Upper lobe of left lung (tissue), 6 donors: Measurements from ENCODE around the gene CCR9. TPM values are rescaled to one million over a fixed set of nuclear protein-coding genes. Genes with fewer than 3 reads are reported as not detected.

Experiments
- ATAC-seq, 2 donors: fragments of 200-7000 bp; cut with Tn5 transposase; one replicate each; pipeline ENCODE4 v1.9.1; 2022; ENCODE audit warnings: mild to moderate bottlenecking in 2 of 2, moderate library complexity in 2 of 2; ENCODE audit not compliant: low FRiP score in 2 of 2
- DNase-seq, 2 donors: peaks; one replicate each; pipeline ENCODE4 v3.0.0-alpha.2; 2019 to 2020
- H3K27ac ChIP-seq, 4 donors: fragments of 200-600 bp; sonication (generic); one replicate each; pipeline ENCODE4 v1.5.1; 2016 to 2019
- H3K27me3 ChIP-seq, 4 donors: fragments of 200-600 bp; sonication (generic); one replicate each; pipeline ENCODE4 v1.5.1; 2017 to 2019
- H3K36me3 ChIP-seq, 4 donors: fragments of 200-600 bp; sonication (generic); one replicate each; pipeline ENCODE4 v1.5.1; 2016 to 2019
- H3K4me1 ChIP-seq, 4 donors: fragments of 200-600 bp; sonication (generic); one replicate each; pipeline ENCODE4 v1.5.1; 2018 to 2019
- H3K4me3 ChIP-seq, 4 donors: fragments of 200-600 bp; sonication (generic); one replicate each; pipeline ENCODE4 v1.5.1; 2017 to 2019; ENCODE audit warnings: mild to moderate bottlenecking in 2 of 4, moderate library complexity in 1 of 4
- H3K9me3 ChIP-seq, 4 donors: fragments of 200-600 bp; sonication (generic); one replicate each; pipeline ENCODE4 v1.5.1; 2018 to 2019
- CTCF ChIP-seq, 6 experiments: fragments of 450-650 bp in 4 of 6; fragments of 200-600 bp in 2 of 6; sonication (generic) in 2 of 6; IDR thresholded peaks; one replicate each; pipeline ENCODE4 v1.5.1; 2016 to 2019; ENCODE audit warnings: antibody characterized with exemption in 6 of 6
- EP300 ChIP-seq, 4 donors: sonication (generic); formaldehyde crosslinking; IDR thresholded peaks; one replicate each; pipeline ENCODE4 v1.5.1; 2017; ENCODE audit warnings: antibody characterized with exemption in 4 of 4, control low read depth in 2 of 4
- POLR2A ChIP-seq, 4 donors: fragments of 450-650 bp; IDR thresholded peaks; one replicate each; pipeline ENCODE4 v1.5.1; 2016 to 2017; ENCODE audit warnings: antibody characterized with exemption in 4 of 4, mild to moderate bottlenecking in 2 of 4
- POLR2AphosphoS5 ChIP-seq, 2 donors: sonication (generic); formaldehyde crosslinking; IDR thresholded peaks; one replicate each; pipeline ENCODE4 v1.5.1; 2017; ENCODE audit warnings: antibody characterized with exemption in 2 of 2
- WGBS, 2 donors: methylation state at CpG; one replicate each; pipeline ENCODE4 v1.1.5; 2017 to 2018; 5-methylcytosine and 5-hydroxymethylcytosine counted together
- total RNA-seq, 6 donors: library from RNA; depleted of rRNA in 4 of 6; stranded (reverse); fragments of >200 nt in 4 of 6; gene quantifications; one replicate each; pipeline versions ENCODE4 v1.1.0 to v1.2.1, GENCODE V29; 2016 to 2021
- donor health status: DM: no; HTN: no; CAD: no; lungs with moderate emphysema.
- donor health status: DM: no; HTN: yes; CAD: no; lungs with severe emphysema.

Gene CCR9
- total RNA-seq, 6 donors from 2014 or later: 0.11 to 0.13 TPM; not detected in 4

DNA sequence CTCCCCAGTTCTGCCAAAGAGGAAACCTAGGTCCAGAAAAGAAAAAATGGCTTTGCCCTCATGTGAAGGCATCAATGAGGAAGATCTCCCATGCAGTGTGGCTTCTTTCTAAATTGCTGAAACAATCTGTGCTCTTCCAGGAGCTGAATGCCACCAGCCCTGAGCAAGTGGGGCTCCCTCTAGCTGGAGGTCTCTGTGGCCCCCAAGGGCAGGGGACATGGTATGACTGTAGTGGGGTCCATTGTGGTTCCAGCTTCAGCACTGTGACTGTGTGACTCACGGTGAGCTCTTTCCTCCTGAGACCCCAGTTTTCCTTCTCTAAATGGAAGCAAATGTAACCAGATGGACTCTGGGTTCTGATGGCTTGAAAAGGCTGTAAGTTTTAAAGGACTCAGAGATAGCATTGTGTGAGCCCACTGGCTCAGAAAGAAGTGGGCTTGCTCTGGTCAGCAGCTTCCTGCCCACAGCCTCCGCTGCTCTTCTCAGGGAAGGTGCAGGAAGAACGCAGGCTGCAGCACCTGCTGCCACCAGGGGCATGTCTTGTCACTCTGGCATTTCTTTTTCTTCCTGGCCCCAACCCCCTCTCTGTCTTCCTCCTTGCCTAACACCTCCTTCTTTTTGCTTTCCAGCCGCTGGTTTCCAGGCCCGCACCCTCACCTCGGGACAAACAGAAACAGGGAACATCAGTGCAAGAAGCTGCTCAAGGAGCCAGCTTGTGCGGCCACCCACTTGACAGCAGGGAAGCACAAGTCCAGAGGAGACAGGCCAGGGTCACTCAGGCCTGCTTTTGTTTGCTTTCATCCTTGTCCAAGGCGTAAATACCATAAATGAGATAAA is 51.1 kb downstream of the CCR9 start:
- H3K4me3 ChIP-seq: no peak overlapping the region
- ATAC-seq (no peak), DNase-seq (no peak)
- peaks cover 0 to 18% (median 9%) of the 10 kb centered on the region in 4 donors for H3K4me1 ChIP-seq
- no peaks in the 10 kb centered on the region for H3K27me3 ChIP-seq
- 87% methylated on average over 7 to 8 of the region's 8 CpGs for WGBS, 2 donors
- no peak for TF ChIP-seq POLR2A (IDR thresholded peaks at IDR 0.05)
- peaks cover 6 to 60% (median 26%) of the 10 kb centered on the region in 4 donors for H3K36me3 ChIP-seq
- H3K27ac ChIP-seq: no peak overlapping the region
- no peaks in the 10 kb centered on the region for H3K9me3 ChIP-seq

DNA sequence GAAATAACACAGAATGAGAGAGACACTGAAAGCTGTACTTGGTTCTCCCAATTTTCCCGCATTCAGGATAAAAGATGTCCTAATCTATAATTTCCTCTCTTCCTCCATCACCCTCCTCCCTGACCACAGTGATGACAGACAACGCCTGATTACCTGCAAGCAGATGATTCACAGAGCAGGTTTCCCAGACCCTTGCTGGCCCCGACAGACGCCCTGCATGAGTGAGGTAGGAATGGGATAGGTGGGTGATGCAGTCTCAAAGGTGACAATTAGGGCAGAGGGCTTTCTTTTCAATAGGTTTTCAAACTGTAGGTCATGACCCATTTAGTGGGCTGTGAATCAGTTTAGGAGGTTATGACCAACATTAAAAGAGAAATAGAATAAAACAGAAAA is 51.7 kb downstream of the CCR9 start:
- ATAC-seq: no peak
- 94 to 95% methylated on average over 4 of the region's 4 CpGs for WGBS, 2 donors
- no peaks in the 10 kb centered on the region for H3K27me3 ChIP-seq
- H3K9me3 ChIP-seq: no peaks in the 10 kb centered on the region
- H3K36me3 ChIP-seq: peaks cover 6 to 57% (median 26%) of the 10 kb centered on the region in 4 donors
- H3K4me3 ChIP-seq: no peak overlapping the region
- H3K4me1 ChIP-seq: peaks cover 0 to 20% (median 10%) of the 10 kb centered on the region in 4 donors
- no peak overlapping the region for H3K27ac ChIP-seq
- DNase-seq: no peak
- no peak for TF ChIP-seq POLR2AphosphoS5 (IDR thresholded peaks at IDR 0.05)
- TF ChIP-seq POLR2A (IDR thresholded peaks at IDR 0.05): no peak
- no peak for TF ChIP-seq CTCF (IDR thresholded peaks at IDR 0.05)
- no peak for TF ChIP-seq EP300 (IDR thresholded peaks at IDR 0.05)

DNA sequence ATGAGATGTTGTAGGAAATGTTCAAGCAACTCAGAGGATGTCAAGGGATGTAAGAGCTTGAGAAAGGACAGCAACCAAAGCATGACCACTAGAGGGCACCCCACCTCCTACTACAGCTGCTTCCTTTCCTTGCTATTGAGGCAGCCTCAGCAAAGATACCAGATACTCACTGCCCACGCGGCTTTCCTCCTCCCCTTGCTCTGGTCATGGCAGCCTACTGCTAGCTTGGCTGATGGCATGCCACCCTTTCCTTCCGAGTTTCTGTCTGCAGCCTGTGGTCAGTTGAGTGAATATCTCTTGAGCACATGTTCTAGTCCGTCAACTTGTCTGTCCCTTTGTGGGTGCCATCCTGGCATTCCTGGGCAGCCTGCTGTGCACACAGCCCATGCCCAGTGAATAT is 52.5 kb downstream of the CCR9 start:
- Histone ChIP-seq H3K27ac (peak overlapping the region in 1 of 4 donors; percentile 27), H3K9me3 (no peaks in the 10 kb centered on the region), H3K27me3 (no peaks in the 10 kb centered on the region), H3K4me1 (peaks cover 0 to 20% (median 9%) of the 10 kb centered on the region in 4 donors), H3K4me3 (no peak overlapping the region), H3K36me3 (peaks cover 6 to 49% (median 26%) of the 10 kb centered on the region in 4 donors)
- ATAC-seq (peak; percentile 89 to 91), DNase-seq (peak in 1 of 2 donors; percentile 89)
- WGBS, 2 donors: 16 to 23% methylated on average over 4 of the region's 4 CpGs
- TF ChIP-seq CTCF (IDR thresholded peaks at IDR 0.05): peak; percentile 82 to 93 (median 90)
- no peak for TF ChIP-seq EP300 (IDR thresholded peaks at IDR 0.05)

GRCh38 chr3:45939341-45939771 is 53.0 kb downstream of the CCR9 start:
- no peak for TF ChIP-seq CTCF (IDR thresholded peaks at IDR 0.05)
- TF ChIP-seq POLR2AphosphoS5 (IDR thresholded peaks at IDR 0.05): no peak
- TF ChIP-seq EP300 (IDR thresholded peaks at IDR 0.05): no peak
- no peak for TF ChIP-seq POLR2A (IDR thresholded peaks at IDR 0.05)
- ATAC-seq (peak in 1 of 2 donors; percentile 29), DNase-seq (peak in 1 of 2 donors; percentile 18)
- Histone ChIP-seq H3K36me3 (peaks cover 6 to 44% (median 26%) of the 10 kb centered on the region in 4 donors), H3K4me3 (no peak overlapping the region), H3K9me3 (no peaks in the 10 kb centered on the region), H3K27me3 (no peaks in the 10 kb centered on the region), H3K27ac (peak overlapping the region in 1 of 4 donors; percentile 27), H3K4me1 (peaks cover 0 to 20% (median 9%) of the 10 kb centered on the region in 4 donors)
- WGBS, 2 donors: 68 to 71% methylated on average over 5 of the region's 5 CpGs

- DNase-seq (peak in 1 of 2 donors; percentile 20), ATAC-seq (no peak)
- Histone ChIP-seq H3K4me3 (no peak overlapping the region), H3K27me3 (no peaks in the 10 kb centered on the region), H3K4me1 (peaks cover 0 to 20% (median 9%) of the 10 kb centered on the region in 4 donors), H3K9me3 (no peaks in the 10 kb centered on the region), H3K36me3 (peaks cover 6 to 40% (median 24%) of the 10 kb centered on the region in 4 donors), H3K27ac (peak overlapping the region in 1 of 4 donors; percentile 9)
- TF ChIP-seq POLR2A (IDR thresholded peaks at IDR 0.05) (no peak), CTCF (IDR thresholded peaks at IDR 0.05) (no peak), EP300 (IDR thresholded peaks at IDR 0.05) (no peak), POLR2AphosphoS5 (IDR thresholded peaks at IDR 0.05) (no peak)
- WGBS, 2 donors: 60% methylated on average over 7 of the region's 7 CpGs
Observed at GRCh38 chr3:45940004-45940780, 53.8 kb downstream of the CCR9 start.
